Upper lobe of left lung (tissue), 6 donors: Measurements from ENCODE around the gene RALGDS. TPM values are rescaled to one million over a fixed set of nuclear protein-coding genes. Genes with fewer than 3 reads are reported as not detected.

Experiments used
- ATAC-seq, 2 donors: fragments of 200-7000 bp; cut with Tn5 transposase; one replicate each; pipeline ENCODE4 v1.9.1; 2022; ENCODE audit warnings: mild to moderate bottlenecking in 2 of 2, moderate library complexity in 2 of 2; ENCODE audit not compliant: low FRiP score in 2 of 2
- DNase-seq, 2 donors: peaks; one replicate each; pipeline ENCODE4 v3.0.0-alpha.2; 2019 to 2020
- H3K27ac ChIP-seq, 4 donors: fragments of 200-600 bp; sonication (generic); one replicate each; pipeline ENCODE4 v1.5.1; 2016 to 2019
- H3K27me3 ChIP-seq, 4 donors: fragments of 200-600 bp; sonication (generic); one replicate each; pipeline ENCODE4 v1.5.1; 2017 to 2019
- H3K36me3 ChIP-seq, 4 donors: fragments of 200-600 bp; sonication (generic); one replicate each; pipeline ENCODE4 v1.5.1; 2016 to 2019
- H3K4me1 ChIP-seq, 4 donors: fragments of 200-600 bp; sonication (generic); one replicate each; pipeline ENCODE4 v1.5.1; 2018 to 2019
- H3K4me3 ChIP-seq, 4 donors: fragments of 200-600 bp; sonication (generic); one replicate each; pipeline ENCODE4 v1.5.1; 2017 to 2019; ENCODE audit warnings: mild to moderate bottlenecking in 2 of 4, moderate library complexity in 1 of 4
- H3K9me3 ChIP-seq, 4 donors: fragments of 200-600 bp; sonication (generic); one replicate each; pipeline ENCODE4 v1.5.1; 2018 to 2019
- EP300 ChIP-seq, 4 donors: sonication (generic); formaldehyde crosslinking; IDR thresholded peaks; one replicate each; pipeline ENCODE4 v1.5.1; 2017; ENCODE audit warnings: antibody characterized with exemption in 4 of 4, control low read depth in 2 of 4
- POLR2A ChIP-seq, 4 donors: fragments of 450-650 bp; IDR thresholded peaks; one replicate each; pipeline ENCODE4 v1.5.1; 2016 to 2017; ENCODE audit warnings: antibody characterized with exemption in 4 of 4, mild to moderate bottlenecking in 2 of 4
- POLR2AphosphoS5 ChIP-seq, 2 donors: sonication (generic); formaldehyde crosslinking; IDR thresholded peaks; one replicate each; pipeline ENCODE4 v1.5.1; 2017; ENCODE audit warnings: antibody characterized with exemption in 2 of 2
- WGBS, 2 donors: methylation state at CpG; one replicate each; pipeline ENCODE4 v1.1.5; 2017 to 2018; 5-methylcytosine and 5-hydroxymethylcytosine counted together
- total RNA-seq, 6 donors: library from RNA; depleted of rRNA in 4 of 6; stranded (reverse); fragments of >200 nt in 4 of 6; gene quantifications; one replicate each; pipeline versions ENCODE4 v1.1.0 to v1.2.1, GENCODE V29; 2016 to 2021
- TF ChIP-seq, protein P1 (sequence below), 6 experiments: fragments of 450-650 bp in 4 of 6; fragments of 200-600 bp in 2 of 6; sonication (generic) in 2 of 6; IDR thresholded peaks; one replicate each; pipeline ENCODE4 v1.5.1; 2016 to 2019; ENCODE audit warnings: antibody characterized with exemption in 6 of 6
- donor health status: DM: no; HTN: no; CAD: no; lungs with moderate emphysema.
- donor health status: DM: no; HTN: yes; CAD: no; lungs with severe emphysema.

RALGDS gene
- total RNA-seq, 6 donors from 2014 or later, result 57.1 to 117 (median 88.9) TPM

- peaks cover 0 to 5% (median 0%) of the 10 kb centered on the region in 4 donors for H3K36me3 ChIP-seq
- WGBS, 2 donors, result 85 to 89% methylated on average over 13 to 14 of the region's 14 CpGs
- H3K4me1 ChIP-seq, result peaks cover 16 to 28% (median 21%) of the 10 kb centered on the region in 4 donors
- no peaks in the 10 kb centered on the region for H3K9me3 ChIP-seq
- H3K4me3 ChIP-seq, result no peak overlapping the region
- peak overlapping the region in 2 of 4 donors; percentile 34 to 49 for H3K27ac ChIP-seq
- TF ChIP-seq POLR2A (IDR thresholded peaks at IDR 0.05) (peak in 1 of 4 donors; percentile 10), EP300 (IDR thresholded peaks at IDR 0.05) (no peak)
- H3K27me3 ChIP-seq, result no peaks in the 10 kb centered on the region
- ATAC-seq, result no peak
- DNase-seq, result no peak
These were observed 30.8 kb upstream of the RALGDS start for GRCh38 chr9:133151601-133152525.

- Histone ChIP-seq H3K9me3 (no peaks in the 10 kb centered on the region), H3K27ac (peak overlapping the region in 2 of 4 donors; percentile 34 to 49), H3K4me3 (no peak overlapping the region), H3K27me3 (no peaks in the 10 kb centered on the region), H3K4me1 (peaks cover 16 to 29% (median 22%) of the 10 kb centered on the region in 4 donors), H3K36me3 (peaks cover 0 to 5% (median 0%) of the 10 kb centered on the region in 4 donors)
- DNase-seq (no peak), ATAC-seq (no peak)
- TF ChIP-seq, protein P1, sequence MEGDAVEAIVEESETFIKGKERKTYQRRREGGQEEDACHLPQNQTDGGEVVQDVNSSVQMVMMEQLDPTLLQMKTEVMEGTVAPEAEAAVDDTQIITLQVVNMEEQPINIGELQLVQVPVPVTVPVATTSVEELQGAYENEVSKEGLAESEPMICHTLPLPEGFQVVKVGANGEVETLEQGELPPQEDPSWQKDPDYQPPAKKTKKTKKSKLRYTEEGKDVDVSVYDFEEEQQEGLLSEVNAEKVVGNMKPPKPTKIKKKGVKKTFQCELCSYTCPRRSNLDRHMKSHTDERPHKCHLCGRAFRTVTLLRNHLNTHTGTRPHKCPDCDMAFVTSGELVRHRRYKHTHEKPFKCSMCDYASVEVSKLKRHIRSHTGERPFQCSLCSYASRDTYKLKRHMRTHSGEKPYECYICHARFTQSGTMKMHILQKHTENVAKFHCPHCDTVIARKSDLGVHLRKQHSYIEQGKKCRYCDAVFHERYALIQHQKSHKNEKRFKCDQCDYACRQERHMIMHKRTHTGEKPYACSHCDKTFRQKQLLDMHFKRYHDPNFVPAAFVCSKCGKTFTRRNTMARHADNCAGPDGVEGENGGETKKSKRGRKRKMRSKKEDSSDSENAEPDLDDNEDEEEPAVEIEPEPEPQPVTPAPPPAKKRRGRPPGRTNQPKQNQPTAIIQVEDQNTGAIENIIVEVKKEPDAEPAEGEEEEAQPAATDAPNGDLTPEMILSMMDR (IDR thresholded peaks at IDR 0.05), result no peak
- 93 to 98% methylated on average over 6 of the region's 6 CpGs for WGBS, 2 donors
These were observed 30.0 kb upstream of the RALGDS start for GRCh38 chr9:133151041-133151440.

GRCh38 chr9:133149130-133150015 is 28.3 kb upstream of the RALGDS start:
- Histone ChIP-seq H3K4me3 (peak overlapping the region in 3 of 4 donors; percentile 62 to 78 (median 73)), H3K4me1 (peaks cover 23 to 37% (median 31%) of the 10 kb centered on the region in 4 donors), H3K27ac (peak overlapping the region; percentile 78 to 91 (median 87)), H3K9me3 (no peaks in the 10 kb centered on the region), H3K27me3 (no peaks in the 10 kb centered on the region), H3K36me3 (no peaks in the 10 kb centered on the region)
- peak; percentile 92 to 98 for DNase-seq
- 7% methylated on average over 19 to 31 of the region's 95 CpGs for WGBS, 2 donors
- TF ChIP-seq POLR2A (IDR thresholded peaks at IDR 0.05), result peak in 1 of 4 donors; percentile 74
- TF ChIP-seq EP300 (IDR thresholded peaks at IDR 0.05), result peak in 1 of 4 donors; percentile 53
- peak; percentile 67 to 80 for TF ChIP-seq POLR2AphosphoS5 (IDR thresholded peaks at IDR 0.05)
- TF ChIP-seq, protein P1 (IDR thresholded peaks at IDR 0.05), result peak in 4 of 6 experiments; percentile 46 to 72 (median 62)
- peak; percentile 86 to 88 for ATAC-seq

DNA sequence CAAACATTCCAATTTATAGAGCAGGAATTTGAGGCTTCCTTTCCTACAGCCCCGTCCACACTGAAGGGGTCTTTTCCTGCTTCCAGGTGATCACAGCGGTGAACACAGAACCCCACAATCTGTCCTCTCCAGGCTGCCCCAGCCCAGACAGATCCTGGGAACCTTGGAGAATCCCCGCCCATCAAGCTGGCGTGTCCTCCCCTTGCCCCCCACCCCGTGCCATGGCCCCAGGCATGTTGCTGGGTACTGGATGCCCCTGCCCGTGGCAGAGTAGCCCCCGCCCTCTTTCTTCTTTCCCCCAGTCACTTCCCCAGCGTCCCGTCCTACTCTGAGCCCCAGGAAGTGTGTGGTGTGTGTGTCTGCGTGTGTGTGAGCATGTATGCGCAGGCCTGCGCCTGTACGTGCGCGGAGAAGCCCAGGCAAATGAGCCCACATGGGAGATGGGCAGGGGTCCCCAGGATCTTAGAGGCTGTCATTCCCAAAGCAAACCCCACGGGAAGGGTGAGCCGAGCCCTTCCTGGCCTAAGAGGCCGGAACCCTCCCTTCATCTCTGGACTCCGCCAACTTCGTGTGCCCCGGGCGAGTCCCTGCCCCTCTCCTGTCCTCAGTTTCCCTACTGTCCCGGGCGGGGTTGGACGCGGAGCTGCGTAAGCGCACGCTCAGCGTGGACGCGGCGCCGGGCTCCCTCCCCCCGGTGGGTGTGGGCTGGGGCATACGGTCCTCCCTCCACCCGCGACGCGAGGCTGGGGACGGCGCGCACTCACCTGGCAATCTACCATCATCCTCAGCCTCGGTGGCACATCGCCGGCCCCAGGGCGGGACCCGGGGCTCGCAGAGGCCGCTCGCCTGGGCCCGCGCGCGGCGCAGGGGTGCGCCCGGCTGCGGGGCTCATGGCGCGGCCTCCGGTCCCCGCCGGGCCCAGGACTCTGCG is 27.4 kb upstream of the RALGDS start:
- ATAC-seq, result peak; percentile 25 to 30
- Histone ChIP-seq H3K4me1 (peaks cover 30 to 46% (median 39%) of the 10 kb centered on the region in 4 donors), H3K27me3 (no peaks in the 10 kb centered on the region), H3K9me3 (no peaks in the 10 kb centered on the region), H3K27ac (peak overlapping the region; percentile 76 to 91 (median 86)), H3K4me3 (peak overlapping the region; percentile 6 to 78 (median 68)), H3K36me3 (no peaks in the 10 kb centered on the region)
- DNase-seq, result peak in 1 of 2 donors; percentile 94
- WGBS, 2 donors, result 5 to 7% methylated on average over 12 to 41 of the region's 65 CpGs
- TF ChIP-seq EP300 (IDR thresholded peaks at IDR 0.05), result no peak
- TF ChIP-seq, protein P1 (IDR thresholded peaks at IDR 0.05), result peak in 1 of 6 experiments; percentile 13
- peak in 1 of 2 donors; percentile 13 for TF ChIP-seq POLR2AphosphoS5 (IDR thresholded peaks at IDR 0.05)
- peak in 2 of 4 donors; percentile 19 to 21 for TF ChIP-seq POLR2A (IDR thresholded peaks at IDR 0.05)
